Activated T-helper 1 cell treated with anti-CD3 and anti-CD28 coated beads, Interleukin-2, amount 50 U/mL, for 16 hours (primary cell): ENCODE data around the gene ADPRS.
A peak's percentile ranks its signal among the peaks of the same experiment; 100 is the strongest.

ENCODE experiments used
- DNase-seq, 2 donors: peaks; one replicate each; pipeline ENCODE4 v3.0.0-alpha.2; 2020; ENCODE audit warnings: low read depth in 1 of 2, low spot score in 1 of 2

ADPRS gene

GRCh38 chr1:36088577-36089392, at the start of gene ADPRS:
Gene ADPRS, plus strand, starts transcription at chr1:36088892. Its CDS starts 13 bp downstream, at chr1:36088905.
- peak; percentile 82 to 84 for DNase-seq

- DNase-seq = no peak
These were observed 48.5 kb upstream of the ADPRS start for GRCh38 chr1:36040238-36040637.

GRCh38 chr1:36051821-36052220, 36.9 kb upstream of the ADPRS start:
- no peak for DNase-seq

GRCh38 chr1:36053978-36054377, 34.7 kb upstream of the ADPRS start:
- no peak for DNase-seq

- DNase-seq = no peak
These were observed 33.0 kb upstream of the ADPRS start for GRCh38 chr1:36055706-36056105.

- no peak for DNase-seq
These were observed 26.4 kb upstream of the ADPRS start for GRCh38 chr1:36062315-36062714.

GRCh38 chr1:36067871-36068270, 20.8 kb upstream of the ADPRS start:
- no peak for DNase-seq

- no peak for DNase-seq
These were observed 19.8 kb upstream of the ADPRS start for GRCh38 chr1:36068866-36069265.

GRCh38 chr1:36070349-36070748, 18.3 kb upstream of the ADPRS start:
- no peak for DNase-seq

GRCh38 chr1:36076979-36077573, 11.6 kb upstream of the ADPRS start:
- no peak for DNase-seq

GRCh38 chr1:36080236-36080635, 8.5 kb upstream of the ADPRS start:
- no peak for DNase-seq

GRCh38 chr1:36080801-36081200, 7.9 kb upstream of the ADPRS start:
- no peak for DNase-seq

GRCh38 chr1:36081926-36082485, 6.7 kb upstream of the ADPRS start:
- no peak for DNase-seq

GRCh38 chr1:36083219-36083618, 5.5 kb upstream of the ADPRS start:
- DNase-seq = no peak

- no peak for DNase-seq
These were observed 4.8 kb upstream of the ADPRS start, which contains the start of gene TEKT2 for GRCh38 chr1:36083635-36084496. Gene TEKT2, plus strand, starts transcription at chr1:36084094. Its CDS starts 828 bp downstream, at chr1:36084922.

- no peak for DNase-seq
These were observed 4.1 kb upstream of the ADPRS start for GRCh38 chr1:36084497-36085115.

- DNase-seq = no peak
These were observed 3.6 kb upstream of the ADPRS start for GRCh38 chr1:36085126-36085525.

- no peak for DNase-seq
These were observed 2.8 kb upstream of the ADPRS start for GRCh38 chr1:36085686-36086526.

GRCh38 chr1:36086529-36087232, 2.0 kb upstream of the ADPRS start:
- no peak for DNase-seq
